Ovary (tissue), 3 donors: Measurements from ENCODE around the gene PRKG1.

ENCODE experiments used
- EP300 ChIP-seq: sonication (generic); formaldehyde crosslinking; IDR thresholded peaks from one replicate; pipeline ENCODE4 v1.6.1; 2017; ENCODE audit warnings: antibody characterized with exemption
- TF ChIP-seq, protein P1 (sequence below), 3 donors: fragments of 450-650 bp in 2 of 3; fragments of 200-600 bp in 1 of 3; IDR thresholded peaks; one replicate each; pipeline versions ENCODE4 v1.5.1 to v1.8.0; 2016 to 2022; ENCODE audit warnings: antibody characterized with exemption in 3 of 3, mild to moderate bottlenecking in 1 of 3
- donor health status: DM: no; HTN: no; CAD: no.

DNA sequence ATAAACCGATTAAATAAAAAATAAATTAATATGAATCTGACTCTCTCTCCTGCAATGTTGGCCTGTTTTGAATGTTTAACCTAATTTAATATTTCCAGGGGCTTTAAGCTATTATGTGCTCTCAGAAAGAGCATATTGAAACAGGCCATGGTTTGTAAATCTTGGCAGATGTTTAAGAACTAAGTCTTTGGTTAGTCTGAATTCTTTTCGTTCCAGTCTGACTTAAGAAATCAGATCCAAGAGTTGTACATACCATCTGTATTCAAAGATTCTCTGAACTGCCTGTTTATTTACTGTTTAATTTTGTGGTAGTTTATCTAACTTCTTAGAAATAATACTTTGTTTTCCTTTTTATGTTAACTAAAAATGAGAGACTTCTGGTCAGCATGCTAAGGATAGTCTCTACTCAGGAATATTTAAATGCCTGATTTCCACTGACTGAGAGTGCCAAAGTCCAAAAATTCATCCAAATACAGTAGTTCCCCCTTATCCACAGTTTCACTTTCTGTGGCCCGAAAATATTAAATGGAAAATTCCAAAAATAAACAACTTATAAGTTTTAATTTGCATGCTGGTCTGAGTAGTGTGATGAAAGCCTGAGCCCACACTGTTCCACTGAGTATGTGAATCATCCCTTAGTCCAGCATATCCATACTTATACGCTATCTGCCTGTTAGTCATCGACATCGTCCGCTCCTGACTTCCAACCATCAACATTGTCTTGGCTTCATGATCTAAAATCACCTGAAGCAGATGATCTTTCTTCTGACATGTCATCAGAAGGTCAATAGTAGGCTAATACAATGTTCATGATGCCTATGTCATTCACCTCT, 863.2 kb downstream of the PRKG1 start:
- TF ChIP-seq, protein P1, sequence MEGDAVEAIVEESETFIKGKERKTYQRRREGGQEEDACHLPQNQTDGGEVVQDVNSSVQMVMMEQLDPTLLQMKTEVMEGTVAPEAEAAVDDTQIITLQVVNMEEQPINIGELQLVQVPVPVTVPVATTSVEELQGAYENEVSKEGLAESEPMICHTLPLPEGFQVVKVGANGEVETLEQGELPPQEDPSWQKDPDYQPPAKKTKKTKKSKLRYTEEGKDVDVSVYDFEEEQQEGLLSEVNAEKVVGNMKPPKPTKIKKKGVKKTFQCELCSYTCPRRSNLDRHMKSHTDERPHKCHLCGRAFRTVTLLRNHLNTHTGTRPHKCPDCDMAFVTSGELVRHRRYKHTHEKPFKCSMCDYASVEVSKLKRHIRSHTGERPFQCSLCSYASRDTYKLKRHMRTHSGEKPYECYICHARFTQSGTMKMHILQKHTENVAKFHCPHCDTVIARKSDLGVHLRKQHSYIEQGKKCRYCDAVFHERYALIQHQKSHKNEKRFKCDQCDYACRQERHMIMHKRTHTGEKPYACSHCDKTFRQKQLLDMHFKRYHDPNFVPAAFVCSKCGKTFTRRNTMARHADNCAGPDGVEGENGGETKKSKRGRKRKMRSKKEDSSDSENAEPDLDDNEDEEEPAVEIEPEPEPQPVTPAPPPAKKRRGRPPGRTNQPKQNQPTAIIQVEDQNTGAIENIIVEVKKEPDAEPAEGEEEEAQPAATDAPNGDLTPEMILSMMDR (IDR thresholded peaks at IDR 0.05) = no peak
- TF ChIP-seq EP300 = no peak
